ENCODE measurements around the gene CYTH4. TPM values are rescaled to one million over a fixed set of nuclear protein-coding genes. Genes with fewer than 3 reads are reported as not detected.

Gene CYTH4
- total and polyA plus RNA-seq, 4 donors: 10.5 to 84.2 (median 35.0) TPM

DNA sequence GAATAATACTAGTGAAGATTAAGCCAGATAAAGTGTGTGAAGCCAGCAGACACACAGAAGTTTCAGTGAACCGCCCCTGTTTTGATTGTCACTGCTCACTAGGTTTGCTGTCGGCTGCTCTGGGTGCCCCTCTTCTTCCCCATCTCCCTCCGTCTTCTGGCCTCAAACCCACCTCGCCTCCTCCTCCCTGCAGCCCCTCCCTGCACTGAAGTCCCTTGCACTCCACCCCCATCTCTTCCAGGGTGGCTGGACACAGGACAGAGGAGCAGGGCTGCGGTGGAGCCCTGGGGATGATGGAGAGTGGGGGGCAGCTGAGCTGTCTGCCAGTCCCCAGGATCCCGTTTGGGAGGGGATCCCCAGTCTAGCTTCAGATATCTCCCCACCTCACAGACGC, 53.5 kb downstream of the CYTH4 start:
- Histone ChIP-seq H3K9ac (ENCODE audit: insufficient read depth in 1 of 2, low read length in 2 of 2) (no peak overlapping the region), H3K4me1 (ENCODE audit: control insufficient read depth in 5 of 5, insufficient read depth in 5 of 5, low read length in 5 of 5) (peaks cover 0 to 10% (median 0%) of the 10 kb centered on the region in 5 donors), H3K27me3 (ENCODE audit: control insufficient read depth in 3 of 3, insufficient read depth in 3 of 3, low read length in 2 of 3) (peaks cover 0 to 38% (median 37%) of the 10 kb centered on the region in 3 donors), H3K27ac (ENCODE audit: low read depth in 1 of 2, low read length in 1 of 2) (no peak overlapping the region), H3K9me3 (ENCODE audit: control insufficient read depth in 4 of 4, insufficient read depth in 3 of 4, low read length in 3 of 4) (no peaks in the 10 kb centered on the region), H3K4me3 (no peak overlapping the region), H3K36me3 (ENCODE audit: control insufficient read depth in 4 of 4, insufficient read depth in 4 of 4, low read length in 4 of 4) (no peaks in the 10 kb centered on the region)
- 42 to 49% methylated on average over 7 of the region's 7 CpGs for WGBS, 2 donors
- ATAC-seq (ENCODE audit: insufficient read depth, low FRiP score): no peak
- DNase-seq: no peak
- TF ChIP-seq, protein P1, sequence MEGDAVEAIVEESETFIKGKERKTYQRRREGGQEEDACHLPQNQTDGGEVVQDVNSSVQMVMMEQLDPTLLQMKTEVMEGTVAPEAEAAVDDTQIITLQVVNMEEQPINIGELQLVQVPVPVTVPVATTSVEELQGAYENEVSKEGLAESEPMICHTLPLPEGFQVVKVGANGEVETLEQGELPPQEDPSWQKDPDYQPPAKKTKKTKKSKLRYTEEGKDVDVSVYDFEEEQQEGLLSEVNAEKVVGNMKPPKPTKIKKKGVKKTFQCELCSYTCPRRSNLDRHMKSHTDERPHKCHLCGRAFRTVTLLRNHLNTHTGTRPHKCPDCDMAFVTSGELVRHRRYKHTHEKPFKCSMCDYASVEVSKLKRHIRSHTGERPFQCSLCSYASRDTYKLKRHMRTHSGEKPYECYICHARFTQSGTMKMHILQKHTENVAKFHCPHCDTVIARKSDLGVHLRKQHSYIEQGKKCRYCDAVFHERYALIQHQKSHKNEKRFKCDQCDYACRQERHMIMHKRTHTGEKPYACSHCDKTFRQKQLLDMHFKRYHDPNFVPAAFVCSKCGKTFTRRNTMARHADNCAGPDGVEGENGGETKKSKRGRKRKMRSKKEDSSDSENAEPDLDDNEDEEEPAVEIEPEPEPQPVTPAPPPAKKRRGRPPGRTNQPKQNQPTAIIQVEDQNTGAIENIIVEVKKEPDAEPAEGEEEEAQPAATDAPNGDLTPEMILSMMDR (IDR thresholded peaks at IDR 0.05; ENCODE audit: control extremely low read depth, extremely low read depth): no peak

DNA sequence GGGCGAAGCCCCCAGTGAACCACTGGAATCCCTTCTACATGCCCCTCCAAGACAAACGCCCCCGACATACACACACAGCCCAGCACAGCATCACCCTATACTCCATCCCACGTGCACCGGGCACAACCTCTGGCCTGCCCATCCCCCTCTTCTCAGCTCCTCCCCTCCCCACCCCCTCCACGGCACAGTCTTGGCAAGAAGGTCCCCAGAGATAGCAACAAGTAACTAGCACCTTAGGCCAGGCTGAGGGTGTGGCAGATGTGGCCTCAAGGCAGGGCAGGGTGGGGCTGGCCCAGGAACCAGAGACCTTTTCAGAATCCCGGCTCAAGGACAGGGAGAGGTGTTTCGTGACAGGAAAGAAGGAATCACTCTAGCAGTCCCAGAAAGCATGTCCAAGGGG, 54.3 kb downstream of the CYTH4 start:
- WGBS, 2 donors: 72 to 90% methylated on average over 8 of the region's 8 CpGs
- TF ChIP-seq, protein P1 (IDR thresholded peaks at IDR 0.05; ENCODE audit: control extremely low read depth, extremely low read depth): no peak
- Histone ChIP-seq H3K9ac (ENCODE audit: insufficient read depth in 1 of 2, low read length in 2 of 2) (no peak overlapping the region), H3K4me3 (no peak overlapping the region), H3K27ac (ENCODE audit: low read depth in 1 of 2, low read length in 1 of 2) (no peak overlapping the region), H3K27me3 (ENCODE audit: control insufficient read depth in 3 of 3, insufficient read depth in 3 of 3, low read length in 2 of 3) (peaks cover 0 to 39% (median 38%) of the 10 kb centered on the region in 3 donors), H3K4me1 (ENCODE audit: control insufficient read depth in 5 of 5, insufficient read depth in 5 of 5, low read length in 5 of 5) (peaks cover 0 to 10% (median 0%) of the 10 kb centered on the region in 5 donors), H3K36me3 (ENCODE audit: control insufficient read depth in 4 of 4, insufficient read depth in 4 of 4, low read length in 4 of 4) (no peaks in the 10 kb centered on the region), H3K9me3 (ENCODE audit: control insufficient read depth in 4 of 4, insufficient read depth in 3 of 4, low read length in 3 of 4) (no peaks in the 10 kb centered on the region)
- DNase-seq (no peak), ATAC-seq (ENCODE audit: insufficient read depth, low FRiP score) (no peak)

- 76 to 83% methylated on average over 8 of the region's 8 CpGs for WGBS, 2 donors
- no peak for ATAC-seq (ENCODE audit: insufficient read depth, low FRiP score)
- H3K4me3 ChIP-seq: no peak overlapping the region
- H3K9ac ChIP-seq (ENCODE audit: insufficient read depth in 1 of 2, low read length in 2 of 2): no peak overlapping the region
- peaks cover 0 to 10% (median 0%) of the 10 kb centered on the region in 5 donors for H3K4me1 ChIP-seq (ENCODE audit: control insufficient read depth in 5 of 5, insufficient read depth in 5 of 5, low read length in 5 of 5)
- H3K27ac ChIP-seq (ENCODE audit: low read depth in 1 of 2, low read length in 1 of 2): no peak overlapping the region
- H3K9me3 ChIP-seq (ENCODE audit: control insufficient read depth in 4 of 4, insufficient read depth in 3 of 4, low read length in 3 of 4): no peaks in the 10 kb centered on the region
- no peak for DNase-seq
- TF ChIP-seq, protein P1 (IDR thresholded peaks at IDR 0.05; ENCODE audit: control extremely low read depth, extremely low read depth): no peak
- H3K36me3 ChIP-seq (ENCODE audit: control insufficient read depth in 4 of 4, insufficient read depth in 4 of 4, low read length in 4 of 4): no peaks in the 10 kb centered on the region
- H3K27me3 ChIP-seq (ENCODE audit: control insufficient read depth in 3 of 3, insufficient read depth in 3 of 3, low read length in 2 of 3): peaks cover 0 to 34% (median 32%) of the 10 kb centered on the region in 3 donors
Measured at GRCh38 chr22:37337204-37337943, 55.1 kb downstream of the CYTH4 start.
